Left colon (tissue), 2 donors: ENCODE measurements around the gene VGLL4. TPM values are rescaled to one million over a fixed set of nuclear protein-coding genes. Genes with fewer than 3 reads are reported as not detected.

ENCODE experiments used
- ATAC-seq: fragments of 200-7000 bp; cut with Tn5 transposase; one replicate; pipeline ENCODE4 v1.9.1; 2020; ENCODE audit warnings: mild to moderate bottlenecking, moderate library complexity
- DNase-seq, 2 donors: peaks; one replicate each; pipeline ENCODE4 v3.0.0-alpha.2; 2020
- intact Hi-C, 2 donors: fragments of 100-400 bp; cut with DNase I in 1 of 2; cut with micrococcal nuclease in 1 of 2; formaldehyde crosslinking; loops; one replicate each; pipeline versions ENCODE4 v1.11.2 to v1.14.0; 2022; cut with DNase I, micrococcal nuclease
- total RNA-seq, 2 donors: library from RNA; stranded (reverse); fragmentation: NEBNext Ultra II Directional; extraction: Animal tissue kit (Norgen Biotek cat#: 25700); gene quantifications; one replicate each; pipeline ENCODE4 v1.2.1, GENCODE V29; 2021
- donor health status: DM: no; HTN: no; CAD: no.
- donor health status: DM: yes; HTN: yes; CAD: no.

Gene VGLL4
- total RNA-seq, 2 donors from 2014 or later: 52.7 to 53.4 TPM

GRCh38 chr3:11655196-11655928 lies 11.6 kb upstream of the VGLL4 start:
- DNase-seq (no peak), ATAC-seq (no peak)
- intact Hi-C loops: no loop called here

- intact Hi-C loops: loop anchor here in 1 of 2 donors (5.0 kb wide), 1 partner anchor 262 kb away; no protein-coding TSS in a partner anchor
- DNase-seq (no peak), ATAC-seq (no peak)
Observed at GRCh38 chr3:11654166-11654565, 10.5 kb upstream of the VGLL4 start.

- intact Hi-C loops: loop anchor here in 1 of 2 donors (2.0 to 5.0 kb wide), 2 partner anchors 261 to 275 kb away; no protein-coding TSS in a partner anchor
- no peak for DNase-seq
- ATAC-seq: no peak
Observed at GRCh38 chr3:11653298-11654055, 9.8 kb upstream of the VGLL4 start.

- intact Hi-C loops: loop anchor here in 1 of 2 donors (2.0 to 5.0 kb wide), 2 partner anchors 260 to 273 kb away; no protein-coding TSS in a partner anchor
- DNase-seq (no peak), ATAC-seq (no peak)
Observed at GRCh38 chr3:11651900-11652299, 8.2 kb upstream of the VGLL4 start.

- intact Hi-C loops: loop anchor here in 1 of 2 donors (5.0 kb wide), 1 partner anchor 259 kb away; no protein-coding TSS in a partner anchor
- no peak for DNase-seq
- no peak for ATAC-seq
Observed at GRCh38 chr3:11651477-11651876, 7.8 kb upstream of the VGLL4 start.

- ATAC-seq: no peak
- no peak for DNase-seq
- intact Hi-C loops: loop anchor here in 1 of 2 donors (5.0 kb wide), 1 partner anchor 258 kb away; no protein-coding TSS in a partner anchor
Observed at GRCh38 chr3:11650391-11650790, 6.7 kb upstream of the VGLL4 start.

GRCh38 chr3:11648735-11649134 lies 5.0 kb upstream of the VGLL4 start:
- ATAC-seq: no peak
- intact Hi-C loops: no loop called here
- DNase-seq: no peak

GRCh38 chr3:11643201-11643603 lies 513 bp downstream of the VGLL4 start:
- peak; percentile 65 for ATAC-seq
- peak; percentile 48 to 64 for DNase-seq
- intact Hi-C loops: no loop called here

- intact Hi-C loops: no loop called here
- DNase-seq: peak; percentile 70 to 76
- ATAC-seq: peak; percentile 76
Observed at GRCh38 chr3:11642431-11643191, 1.1 kb downstream of the VGLL4 start.

GRCh38 chr3:11641683-11642430 lies 1.9 kb downstream of the VGLL4 start:
- intact Hi-C loops: no loop called here
- DNase-seq: no peak

GRCh38 chr3:11641316-11641682 lies 2.4 kb downstream of the VGLL4 start:
- DNase-seq (no peak), ATAC-seq (no peak)
- intact Hi-C loops: no loop called here

More at GRCh38 chr3:11641683-11642430, 1.9 kb downstream of the VGLL4 start:
- ATAC-seq: no peak

GRCh38 chr3:11640009-11640673 lies 3.6 kb downstream of the VGLL4 start:
- intact Hi-C loops: no loop called here
- DNase-seq (no peak), ATAC-seq (no peak)

- intact Hi-C loops: loop anchor here in 1 of 2 donors (10.0 kb wide), 1 partner anchor 74 kb away; no protein-coding TSS in a partner anchor
- no peak for DNase-seq
- ATAC-seq: no peak
Observed at GRCh38 chr3:11638495-11639358, 5.0 kb downstream of the VGLL4 start.

- no peak for DNase-seq
- intact Hi-C loops: loop anchor here in 1 of 2 donors (10.0 kb wide), 1 partner anchor 73 kb away; no protein-coding TSS in a partner anchor
- no peak for ATAC-seq
Observed at GRCh38 chr3:11637901-11638458, 5.7 kb downstream of the VGLL4 start.

- intact Hi-C loops: loop anchor here in 1 of 2 donors (10.0 kb wide), 1 partner anchor 72 kb away; no protein-coding TSS in a partner anchor
- ATAC-seq: no peak
- DNase-seq: no peak
Observed at GRCh38 chr3:11636394-11636770, 7.3 kb downstream of the VGLL4 start.

GRCh38 chr3:11635680-11636393 lies 7.9 kb downstream of the VGLL4 start:
- ATAC-seq (peak; percentile 49), DNase-seq (no peak)
- intact Hi-C loops: loop anchor here in 1 of 2 donors (10.0 kb wide), 1 partner anchor 71 kb away; no protein-coding TSS in a partner anchor
